Colonic mucosa (tissue), 4 donors: ENCODE data around the gene ATP2A3. TPM values are rescaled to one million over a fixed set of nuclear protein-coding genes. Genes with fewer than 3 reads are reported as not detected.

ENCODE experiments used
- DNase-seq: peaks from one replicate; pipeline ENCODE4 v3.0.0-alpha.2; 2020
- H3K27ac ChIP-seq: fragments of 200-600 bp; one replicate; pipeline ENCODE4 v1.8.0; 2021
- H3K27me3 ChIP-seq: fragments of 200-600 bp; one replicate; pipeline ENCODE4 v1.8.0; 2021
- H3K36me3 ChIP-seq: fragments of 200-600 bp; one replicate; pipeline ENCODE4 v1.8.0; 2021
- H3K4me1 ChIP-seq: fragments of 200-600 bp; one replicate; pipeline ENCODE4 v1.8.0; 2021; ENCODE audit warnings: mild to moderate bottlenecking
- H3K4me3 ChIP-seq: fragments of 200-600 bp; one replicate; pipeline ENCODE4 v1.8.0; 2021
- H3K9ac ChIP-seq, 2 donors: one replicate each; pipeline ENCODE4 v1.7.0; 2013; ENCODE audit warnings: control low read depth in 2 of 2, low read depth in 2 of 2, low read length in 2 of 2
- H3K9me3 ChIP-seq: fragments of 200-600 bp; one replicate; pipeline ENCODE4 v1.8.0; 2021
- intact Hi-C: fragments of 100-400 bp; cut with DNase I; formaldehyde crosslinking; loops from one replicate; pipeline ENCODE4 v1.14.1; 2022
- total RNA-seq, 2 donors: library from RNA; stranded (reverse); fragmentation: NEBNext Ultra II Directional in 1 of 2; extraction: Animal tissue kit (Norgen Biotek cat#: 25700) in 1 of 2; gene quantifications; one replicate each; pipeline ENCODE4 v1.2.1, GENCODE V29; 2021
- TF ChIP-seq, protein P1 (sequence below): fragments of 200-600 bp; IDR thresholded peaks from one replicate; pipeline ENCODE4 v1.8.0; 2022; ENCODE audit warnings: antibody characterized with exemption, mild to moderate bottlenecking
- donor health status: healthy.
- donor health status: DM: no; HTN: no; CAD: no.
- donor health status: DM: no; HTN: no; CAD: no.

The ATP2A3 gene
- total RNA-seq, 2 donors from 2014 or later = 197 to 308 TPM

DNA sequence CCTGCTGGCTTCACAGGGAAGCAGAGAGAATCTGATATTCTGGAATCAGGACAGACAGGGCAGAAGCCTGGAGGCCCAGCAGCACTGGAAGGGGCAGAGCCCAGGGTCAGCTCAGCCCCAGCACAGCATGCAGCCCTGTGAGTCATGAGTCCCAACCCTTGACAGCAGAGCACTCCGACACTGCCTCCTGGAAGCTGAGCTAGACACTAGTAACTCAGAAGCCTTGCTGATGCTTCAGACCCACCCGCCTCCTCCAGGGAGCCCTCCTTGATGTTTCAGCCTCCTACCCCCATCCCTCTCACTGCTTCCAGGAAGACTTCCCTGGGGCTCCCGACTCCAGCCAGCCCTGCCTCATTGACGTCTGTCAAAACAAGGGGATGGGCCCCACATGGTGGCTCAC, 78.3 kb downstream of the ATP2A3 start:
- intact Hi-C loops = no loop called here
- H3K9ac ChIP-seq = no peak overlapping the region
- no peak for DNase-seq
- TF ChIP-seq, protein P1, sequence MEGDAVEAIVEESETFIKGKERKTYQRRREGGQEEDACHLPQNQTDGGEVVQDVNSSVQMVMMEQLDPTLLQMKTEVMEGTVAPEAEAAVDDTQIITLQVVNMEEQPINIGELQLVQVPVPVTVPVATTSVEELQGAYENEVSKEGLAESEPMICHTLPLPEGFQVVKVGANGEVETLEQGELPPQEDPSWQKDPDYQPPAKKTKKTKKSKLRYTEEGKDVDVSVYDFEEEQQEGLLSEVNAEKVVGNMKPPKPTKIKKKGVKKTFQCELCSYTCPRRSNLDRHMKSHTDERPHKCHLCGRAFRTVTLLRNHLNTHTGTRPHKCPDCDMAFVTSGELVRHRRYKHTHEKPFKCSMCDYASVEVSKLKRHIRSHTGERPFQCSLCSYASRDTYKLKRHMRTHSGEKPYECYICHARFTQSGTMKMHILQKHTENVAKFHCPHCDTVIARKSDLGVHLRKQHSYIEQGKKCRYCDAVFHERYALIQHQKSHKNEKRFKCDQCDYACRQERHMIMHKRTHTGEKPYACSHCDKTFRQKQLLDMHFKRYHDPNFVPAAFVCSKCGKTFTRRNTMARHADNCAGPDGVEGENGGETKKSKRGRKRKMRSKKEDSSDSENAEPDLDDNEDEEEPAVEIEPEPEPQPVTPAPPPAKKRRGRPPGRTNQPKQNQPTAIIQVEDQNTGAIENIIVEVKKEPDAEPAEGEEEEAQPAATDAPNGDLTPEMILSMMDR = no peak
- H3K9me3 ChIP-seq = no peaks in the 10 kb centered on the region
- H3K27me3 ChIP-seq = no peaks in the 10 kb centered on the region
- no peak overlapping the region for H3K27ac ChIP-seq
- no peak overlapping the region for H3K4me3 ChIP-seq
- no peaks in the 10 kb centered on the region for H3K36me3 ChIP-seq
- peaks cover 6% of the 10 kb centered on the region for H3K4me1 ChIP-seq

DNA sequence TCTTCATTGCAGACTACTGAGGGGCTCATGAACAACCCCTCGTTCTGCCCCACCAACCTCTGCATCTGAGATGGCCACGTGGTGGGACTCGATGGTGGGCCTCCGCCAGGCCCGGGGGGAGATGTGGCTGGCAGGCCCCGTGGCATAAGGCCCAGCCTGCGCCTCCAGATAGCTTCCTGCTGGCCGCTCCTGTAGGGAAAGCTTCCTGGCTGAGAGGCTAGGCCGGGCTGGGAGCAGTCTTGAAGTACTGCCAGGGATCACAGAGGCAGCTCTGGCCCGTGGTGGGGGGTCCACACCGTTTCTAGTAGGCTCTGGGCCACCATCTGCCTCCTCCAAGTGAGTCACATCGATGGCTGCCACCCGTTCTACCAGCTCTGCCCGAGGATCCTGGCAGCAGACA, 79.0 kb downstream of the ATP2A3 start:
- Histone ChIP-seq H3K27ac (no peak overlapping the region), H3K36me3 (no peaks in the 10 kb centered on the region), H3K27me3 (no peaks in the 10 kb centered on the region), H3K4me3 (no peak overlapping the region), H3K4me1 (peaks cover 6% of the 10 kb centered on the region), H3K9ac (no peak overlapping the region), H3K9me3 (no peaks in the 10 kb centered on the region)
- DNase-seq = no peak
- TF ChIP-seq, protein P1 = no peak
- intact Hi-C loops = no loop called here

DNA sequence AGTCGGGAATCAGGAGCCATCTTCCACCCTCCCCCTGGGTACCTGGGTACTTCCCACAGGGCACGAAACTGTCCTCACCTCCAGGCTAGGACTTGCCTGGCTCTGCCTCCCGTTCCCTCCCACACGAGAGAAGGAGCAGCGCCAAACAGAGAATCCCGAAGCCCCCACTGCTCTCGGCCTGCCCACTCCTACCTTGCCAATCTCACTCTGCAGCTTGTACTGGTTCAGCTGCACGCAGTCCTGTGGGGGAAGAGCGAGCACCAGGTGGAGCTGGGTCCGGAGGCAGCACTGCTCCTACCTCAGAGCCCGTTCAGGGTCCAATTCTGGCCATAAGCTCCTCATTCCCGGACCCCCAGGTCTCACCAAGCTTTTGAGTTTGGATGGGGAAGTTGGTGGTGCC, 80.0 kb downstream of the ATP2A3 start:
- no peak for DNase-seq
- H3K4me3 ChIP-seq = no peak overlapping the region
- H3K4me1 ChIP-seq = peaks cover 6% of the 10 kb centered on the region
- TF ChIP-seq, protein P1 = no peak
- H3K27ac ChIP-seq = no peak overlapping the region
- H3K27me3 ChIP-seq = no peaks in the 10 kb centered on the region
- H3K36me3 ChIP-seq = no peaks in the 10 kb centered on the region
- intact Hi-C loops = no loop called here
- H3K9ac ChIP-seq = no peak overlapping the region
- H3K9me3 ChIP-seq = no peaks in the 10 kb centered on the region

DNA sequence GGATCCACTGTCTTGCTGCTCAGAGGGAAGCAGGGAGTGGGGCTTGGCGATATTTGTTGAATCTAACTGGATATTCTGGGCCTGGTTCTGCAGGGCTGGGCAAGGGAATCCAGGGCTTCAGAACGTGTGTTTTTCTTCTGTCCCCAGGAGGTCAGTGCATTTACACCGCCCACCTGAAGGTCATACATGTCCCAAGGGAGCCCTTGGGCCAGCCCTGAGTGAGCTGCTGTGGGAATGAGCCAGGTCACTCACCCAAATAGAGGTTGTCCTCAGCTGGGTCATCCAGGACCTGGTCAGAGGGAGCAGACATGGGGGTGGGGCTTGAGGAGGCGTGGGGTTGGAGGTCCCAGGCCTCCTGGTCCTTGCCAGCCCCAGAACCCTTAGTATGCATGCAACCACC, 82.0 kb downstream of the ATP2A3 start:
- no peak overlapping the region for H3K4me3 ChIP-seq
- H3K27me3 ChIP-seq = no peaks in the 10 kb centered on the region
- DNase-seq = no peak
- intact Hi-C loops = no loop called here
- H3K27ac ChIP-seq = no peak overlapping the region
- no peaks in the 10 kb centered on the region for H3K4me1 ChIP-seq
- H3K36me3 ChIP-seq = no peaks in the 10 kb centered on the region
- H3K9ac ChIP-seq = no peak overlapping the region
- H3K9me3 ChIP-seq = no peaks in the 10 kb centered on the region
- TF ChIP-seq, protein P1 = no peak

DNA sequence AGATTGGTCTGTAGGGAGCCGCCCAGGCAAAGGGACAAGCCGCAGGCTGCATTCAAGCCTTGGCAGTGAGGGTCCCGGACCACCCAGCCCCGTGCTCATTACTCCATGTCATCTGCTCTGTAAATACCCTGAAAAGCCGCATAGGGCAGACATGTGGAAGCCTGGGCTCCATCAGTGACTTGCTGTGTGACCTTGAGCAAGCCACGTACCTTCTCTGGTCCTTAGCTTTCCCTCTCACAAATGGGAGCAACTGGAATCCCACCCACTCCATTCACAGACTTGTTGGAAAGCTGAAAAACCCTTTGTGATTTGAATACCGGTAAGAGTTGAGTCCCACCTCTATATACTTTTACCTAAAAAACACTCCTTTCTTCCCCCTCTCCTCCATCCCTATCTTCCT, 83.3 kb downstream of the ATP2A3 start:
- Histone ChIP-seq H3K27ac (no peak overlapping the region), H3K27me3 (no peaks in the 10 kb centered on the region), H3K4me1 (no peaks in the 10 kb centered on the region), H3K9ac (no peak overlapping the region), H3K9me3 (no peaks in the 10 kb centered on the region), H3K36me3 (no peaks in the 10 kb centered on the region), H3K4me3 (no peak overlapping the region)
- no peak for DNase-seq
- intact Hi-C loops = no loop called here
- TF ChIP-seq, protein P1 = no peak
